Gastroesophageal sphincter (tissue), 3 donors: Measurements from ENCODE around the gene BACE1.

Experiments used
- CTCF ChIP-seq, 4 experiments: fragments of 200-600 bp in 2 of 4; fragments of 450-650 bp in 2 of 4; sonication (generic) in 1 of 4; IDR thresholded peaks; one replicate each; pipeline ENCODE4 v1.5.1; 2017 to 2019; ENCODE audit warnings: antibody characterized with exemption in 4 of 4, mild to moderate bottlenecking in 2 of 4, moderate library complexity in 2 of 4
- EP300 ChIP-seq: sonication (generic); formaldehyde crosslinking; IDR thresholded peaks from one replicate; pipeline ENCODE4 v1.6.1; 2017; ENCODE audit warnings: antibody characterized with exemption, mild to moderate bottlenecking
- POLR2A ChIP-seq, 2 donors: fragments of 450-650 bp; IDR thresholded peaks; one replicate each; pipeline ENCODE4 v1.6.1; 2017; ENCODE audit warnings: antibody characterized with exemption in 2 of 2, mild to moderate bottlenecking in 2 of 2, moderate library complexity in 1 of 2
- POLR2AphosphoS5 ChIP-seq: sonication (generic); formaldehyde crosslinking; IDR thresholded peaks from one replicate; pipeline ENCODE4 v1.6.1; 2017; ENCODE audit warnings: antibody characterized with exemption

GRCh38 chr11:117299351-117300282 is 16.4 kb downstream of the BACE1 start:
- no peak for TF ChIP-seq CTCF (IDR thresholded peaks at IDR 0.05)
- no peak for TF ChIP-seq POLR2A (IDR thresholded peaks at IDR 0.05)
- no peak for TF ChIP-seq EP300
- TF ChIP-seq POLR2AphosphoS5 = no peak
